B cell (primary cell): ENCODE results near the gene DEGS1. TPM values are rescaled to one million over a fixed set of nuclear protein-coding genes. Genes with fewer than 3 reads are reported as not detected.

Experiments used
- ATAC-seq: fragments of 200-7000 bp; cut with Tn5 transposase; one replicate; pipeline ENCODE4 v1.10.0; 2021; ENCODE audit warnings: low read depth, mild to moderate bottlenecking, moderate number of reproducible peaks, moderate library complexity
- CTCF ChIA-PET: fragments of 350-600 bp; sonication (Branson Sonifier 250); formaldehyde crosslinking; loops from one replicate; lab custom pipeline; 2021; ENCODE audit warnings: antibody characterized with exemption, inconsistent platforms; lab: Charles Lee
- POLR2A ChIA-PET: fragments of 350-600 bp; sonication (Branson Sonifier 250); formaldehyde crosslinking; loops from one replicate; lab custom pipeline; 2021; ENCODE audit warnings: antibody characterized with exemption; lab: Charles Lee
- DNase-seq: peaks from one replicate; pipeline ENCODE4 v3.0.0; 2013
- H2AFZ ChIP-seq: 2 replicates; pipeline ENCODE4 v1.6.1; 2012; ENCODE audit warnings: mild to moderate bottlenecking, low read depth, low read length; ENCODE audit not compliant: insufficient read depth, poor library complexity, severe bottlenecking
- H3K27ac ChIP-seq, 2 donors: 1 replicate in 1 of 2; 2 replicates in 1 of 2; pipeline ENCODE4 v1.5.1; 2012 to 2013; ENCODE audit warnings: low read length in 2 of 2, mild to moderate bottlenecking in 2 of 2, moderate library complexity in 1 of 2
- H3K27me3 ChIP-seq, 4 experiments: fragments of 200-600 bp in 1 of 4; sonication (generic) in 1 of 4; replicated peaks in 1 of 4; 1 replicate in 2 of 4; 2 replicates in 2 of 4; pipeline versions ENCODE4 v1.6.1 to v1.7.0; 2013 to 2016; ENCODE audit warnings: low read length in 3 of 4, mild to moderate bottlenecking in 2 of 4, mixed read lengths in 1 of 4, moderate library complexity in 1 of 4; ENCODE audit not compliant: insufficient read depth in 4 of 4, control insufficient read depth in 3 of 4; ENCODE audit errors: control extremely low read depth in 1 of 4
- H3K36me3 ChIP-seq, 2 experiments: replicated peaks in 1 of 2; 1 replicate in 1 of 2; 2 replicates in 1 of 2; pipeline versions ENCODE4 v1.6.1 to v1.7.1; 2013; ENCODE audit warnings: low read length in 1 of 2; ENCODE audit not compliant: insufficient read depth in 2 of 2, control insufficient read depth in 1 of 2; ENCODE audit errors: control extremely low read depth in 1 of 2, extremely low read depth in 1 of 2
- H3K4me1 ChIP-seq, 2 donors: fragments of 200-600 bp in 1 of 2; sonication (generic) in 1 of 2; 1 replicate in 1 of 2; 2 replicates in 1 of 2; pipeline versions ENCODE4 v1.5.1 to v1.6.1; 2013 to 2017; ENCODE audit warnings: low read length in 2 of 2; ENCODE audit not compliant: control insufficient read depth in 2 of 2, insufficient read depth in 2 of 2
- H3K4me2 ChIP-seq: replicated peaks from 2 replicates; pipeline ENCODE3; 2012; ENCODE audit warnings: mild to moderate bottlenecking, low read depth, low read length; ENCODE audit not compliant: poor library complexity, severe bottlenecking
- H3K4me3 ChIP-seq, 5 experiments: fragments of 200-600 bp in 1 of 5; sonication (generic) in 1 of 5; 1 replicate in 3 of 5; 2 replicates in 2 of 5; pipeline versions ENCODE4 v1.5.1 to v1.7.0; 2011 to 2016; ENCODE audit warnings: low read length in 4 of 5, mild to moderate bottlenecking in 4 of 5, low read depth in 2 of 5, control low read depth in 1 of 5, moderate library complexity in 1 of 5; ENCODE audit not compliant: insufficient read depth in 1 of 5; ENCODE audit errors: control extremely low read depth in 1 of 5, extremely low read depth in 1 of 5
- H3K79me2 ChIP-seq: fragments of 200-600 bp; sonication (generic); one replicate; pipeline ENCODE4 v1.6.0; 2016; ENCODE audit warnings: low read length; ENCODE audit not compliant: control insufficient read depth, insufficient read depth
- H3K9ac ChIP-seq: fragments of 200-600 bp; sonication (generic); 2 replicates; pipeline ENCODE4 v1.6.1; 2017; ENCODE audit warnings: mild to moderate bottlenecking, low read length, moderate library complexity
- H3K9me3 ChIP-seq, 3 donors: one replicate each; pipeline versions ENCODE4 v1.6.1 to v1.7.1; 2013; ENCODE audit warnings: low read length in 2 of 3; ENCODE audit not compliant: control insufficient read depth in 2 of 3, insufficient read depth in 1 of 3; ENCODE audit errors: control extremely low read depth in 1 of 3
- H4K20me1 ChIP-seq: 2 replicates; pipeline ENCODE4 v1.6.0; 2012; ENCODE audit warnings: mild to moderate bottlenecking, low read length; ENCODE audit not compliant: insufficient read depth, control insufficient read depth, poor library complexity, severe bottlenecking
- H3K27ac Mint-ChIP-seq: one replicate; pipeline ENCODE4 v1.8.0; 2021; ENCODE audit warnings: mixed read lengths
- H3K27me3 Mint-ChIP-seq: one replicate; pipeline ENCODE4 v1.8.0; 2021; ENCODE audit warnings: mixed read lengths
- H3K4me1 Mint-ChIP-seq: one replicate; pipeline ENCODE4 v1.8.0; 2021; ENCODE audit warnings: mixed read lengths
- H3K4me3 Mint-ChIP-seq: one replicate; pipeline ENCODE4 v1.8.0; 2021; ENCODE audit warnings: mixed read lengths
- H3K9me3 Mint-ChIP-seq: one replicate; pipeline ENCODE4 v1.8.0; 2022; ENCODE audit warnings: mixed read lengths; ENCODE audit not compliant: insufficient read depth
- CTCF ChIP-seq: fragments of 200-600 bp; IDR thresholded peaks from one replicate; pipeline ENCODE4 v1.8.0; 2022; ENCODE audit warnings: antibody characterized with exemption, mild to moderate bottlenecking
- EZH2 ChIP-seq: IDR thresholded peaks from 2 replicates; pipeline ENCODE4 v1.6.1; 2012; ENCODE audit warnings: borderline replicate concordance, low read depth, mild to moderate bottlenecking, moderate library complexity, low read length; ENCODE audit not compliant: insufficient read depth, poor library complexity, severe bottlenecking
- WGBS: methylation state at CpG from one replicate; pipeline ENCODE4 v1.1.5; 2013; ENCODE audit warnings: missing lambda C conversion rate; ENCODE audit not compliant: insufficient coverage; 5-methylcytosine and 5-hydroxymethylcytosine counted together
- intact Hi-C: fragments of 100-400 bp; cut with micrococcal nuclease; formaldehyde crosslinking; loops from one replicate; pipeline ENCODE4 v1.10.0; 2022
- polyA plus RNA-seq: library from polyadenylated mRNA; depleted of rRNA; stranded (reverse); fragments of >200 nt; gene quantifications from 2 replicates; pipeline ENCODE4 v1.2.3, GENCODE V29; 2012
- total RNA-seq, 2 donors: library from RNA; stranded (reverse); fragments of 120-200 nt in 1 of 2; gene quantifications; 1 replicate in 1 of 2; 2 replicates in 1 of 2; pipeline versions ENCODE4 v1.2.3 to v1.2.4, GENCODE V29; 2013 to 2022

DEGS1 gene
- total and polyA plus RNA-seq, 2 donors (not counting 1 experiment from before 2014, with no cell fraction given): 49.0 to 52.1 TPM

GRCh38 chr1:224149709-224150108, 33.3 kb upstream of the DEGS1 start:
- Mint-ChIP-seq H3K27ac (no peak overlapping the region), H3K4me1 (peaks cover 24% of the 10 kb centered on the region), H3K4me3 (no peak overlapping the region), H3K9me3 (no peaks in the 10 kb centered on the region), H3K27me3 (no peaks in the 10 kb centered on the region)
- Histone ChIP-seq H3K4me2 (no peak overlapping the region), H3K36me3 (peaks cover 0 to 26% of the 10 kb centered on the region in 2 experiments), H3K79me2 (peaks cover 9% of the 10 kb centered on the region), H3K27me3 (no peaks in the 10 kb centered on the region), H3K4me1 (peaks cover 13 to 20% of the 10 kb centered on the region in 2 donors), H3K9me3 (peaks cover 0 to 4% (median 0%) of the 10 kb centered on the region in 3 donors), H3K4me3 (no peak overlapping the region), H2AFZ (no peak overlapping the region), H4K20me1 (no peaks in the 10 kb centered on the region), H3K9ac (no peak overlapping the region), H3K27ac (no peak overlapping the region)
- TF ChIP-seq EZH2 (no peak), CTCF (no peak)
- ATAC-seq (no peak), DNase-seq (no peak)
- intact Hi-C loops: no loop called here
- WGBS: 100% methylated on average over 1 of the region's 1 CpG
- ChIA-PET POLR2A (no interaction called here), CTCF (no interaction called here)

- POLR2A ChIA-PET: no interaction called here
- no peak overlapping the region for H3K27ac ChIP-seq
- H3K36me3 ChIP-seq: peaks cover 0 to 35% of the 10 kb centered on the region in 2 experiments
- H2AFZ ChIP-seq: no peak overlapping the region
- H4K20me1 ChIP-seq: no peaks in the 10 kb centered on the region
- no peak overlapping the region for H3K4me2 ChIP-seq
- DNase-seq (no peak), ATAC-seq (no peak)
- no peaks in the 10 kb centered on the region for H3K27me3 Mint-ChIP-seq
- intact Hi-C loops: no loop called here
- no peak overlapping the region for H3K9ac ChIP-seq
- H3K4me1 ChIP-seq: peaks cover 3 to 8% of the 10 kb centered on the region in 2 donors
- H3K4me1 Mint-ChIP-seq: peaks cover 14% of the 10 kb centered on the region
- no peaks in the 10 kb centered on the region for H3K27me3 ChIP-seq
- CTCF ChIA-PET: interaction anchor here (0.6 to 1.0 kb wide), 2 partner anchors 18 to 104 kb away, joined by 3 to 4 read pairs; no protein-coding TSS in a partner anchor
- no peaks in the 10 kb centered on the region for H3K9me3 ChIP-seq
- H3K79me2 ChIP-seq: no peaks in the 10 kb centered on the region
- no peak overlapping the region for H3K27ac Mint-ChIP-seq
- no peak overlapping the region for H3K4me3 Mint-ChIP-seq
- 69% methylated on average over 2 of the region's 3 CpGs for WGBS
- TF ChIP-seq EZH2 (no peak), CTCF (no peak)
- H3K9me3 Mint-ChIP-seq: no peaks in the 10 kb centered on the region
- H3K4me3 ChIP-seq: no peak overlapping the region
Observed at GRCh38 chr1:224151117-224151516, 31.9 kb upstream of the DEGS1 start.
